ENCODE measurements around the gene IMMP2L. TPM values are rescaled to one million over a fixed set of nuclear protein-coding genes. Genes with fewer than 3 reads are reported as not detected.
"Not testable (repeated sequence)": the region's sequence is repeated elsewhere in the genome, so short reads cannot be mapped to it uniquely, and the experiment has no call there.

The IMMP2L gene
- polyA plus RNA-seq, 3 donors: 41.3 to 49.8 (median 43.0) TPM

DNA sequence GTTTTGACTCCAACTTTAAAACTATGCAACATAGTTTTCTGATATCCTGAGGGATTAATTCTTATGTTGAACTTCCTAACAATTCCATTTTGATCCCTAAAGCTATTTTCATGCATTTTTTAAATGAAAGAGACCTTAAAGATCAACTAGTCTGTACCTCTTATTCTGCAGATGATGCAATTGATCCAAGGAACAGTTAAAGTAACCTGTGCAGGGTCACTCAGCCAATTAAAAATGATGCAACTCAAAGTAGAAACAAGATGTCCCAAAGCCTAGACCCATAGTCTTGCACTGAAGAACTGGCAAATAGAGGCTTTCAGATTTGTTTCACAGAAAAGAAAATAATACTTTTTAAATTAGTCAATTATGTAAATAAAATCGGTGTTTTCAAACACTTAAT lies 86.3 kb downstream of the IMMP2L start:
- DNase-seq (ENCODE audit: extremely low read depth in 1 of 11, low read depth in 9 of 11, low spot score in 4 of 11): no peak

DNA sequence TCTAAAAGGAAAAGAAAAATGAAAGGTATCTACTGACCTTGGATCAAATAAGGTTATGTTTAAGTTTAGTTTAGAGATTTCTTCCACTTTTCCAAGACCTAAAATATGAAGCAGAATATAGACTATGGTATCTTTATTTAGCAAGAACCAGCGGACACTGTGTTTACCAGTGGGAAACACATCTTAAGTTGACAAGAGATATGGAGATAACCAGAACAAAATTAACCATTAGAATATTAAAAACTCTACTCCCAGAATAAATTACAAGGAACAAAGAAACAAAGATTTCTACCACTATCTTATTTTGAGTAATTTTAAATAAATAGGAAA lies 86.9 kb downstream of the IMMP2L start:
- no peak for DNase-seq (ENCODE audit: extremely low read depth in 1 of 11, low read depth in 9 of 11, low spot score in 4 of 11)

- no peak for DNase-seq (ENCODE audit: extremely low read depth in 1 of 11, low read depth in 9 of 11, low spot score in 4 of 11)
These were observed 87.4 kb downstream of the IMMP2L start for GRCh38 chr7:111474723-111475418.

DNA sequence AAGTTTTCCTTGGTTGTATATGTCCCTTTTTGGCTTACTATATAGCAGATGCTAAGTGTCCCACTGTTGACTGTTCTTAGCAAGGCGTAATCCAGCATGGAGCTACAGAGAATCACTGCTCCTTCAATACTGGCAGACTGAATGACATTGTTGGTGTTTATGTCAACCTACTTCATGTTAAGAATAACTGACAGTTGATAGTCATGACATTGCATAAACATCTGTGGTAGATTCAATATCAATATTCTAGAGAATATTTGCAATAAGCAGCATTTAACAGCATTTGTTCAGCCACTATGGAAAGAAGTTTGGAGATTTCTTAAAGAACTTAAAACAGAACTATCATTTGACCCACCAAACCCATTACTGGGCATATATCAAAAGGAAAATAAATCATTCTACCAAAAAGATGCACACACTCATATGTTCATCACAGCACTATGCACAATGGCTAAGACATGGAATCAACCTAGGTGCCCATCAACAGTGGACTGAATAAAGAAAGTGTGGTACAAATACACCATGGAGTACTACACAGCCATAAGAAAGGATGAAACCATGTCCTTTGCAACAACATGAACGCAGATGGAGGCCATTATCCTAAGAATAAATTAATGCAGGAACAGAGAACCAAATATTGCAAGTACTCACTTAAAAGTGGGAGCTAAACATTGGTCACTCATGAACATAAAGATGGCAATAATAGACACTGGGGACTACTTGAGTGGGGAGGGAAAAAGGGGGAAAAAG lies 88.7 kb downstream of the IMMP2L start:
- no peak for DNase-seq (ENCODE audit: extremely low read depth in 1 of 11, low read depth in 9 of 11, low spot score in 4 of 11)

DNA sequence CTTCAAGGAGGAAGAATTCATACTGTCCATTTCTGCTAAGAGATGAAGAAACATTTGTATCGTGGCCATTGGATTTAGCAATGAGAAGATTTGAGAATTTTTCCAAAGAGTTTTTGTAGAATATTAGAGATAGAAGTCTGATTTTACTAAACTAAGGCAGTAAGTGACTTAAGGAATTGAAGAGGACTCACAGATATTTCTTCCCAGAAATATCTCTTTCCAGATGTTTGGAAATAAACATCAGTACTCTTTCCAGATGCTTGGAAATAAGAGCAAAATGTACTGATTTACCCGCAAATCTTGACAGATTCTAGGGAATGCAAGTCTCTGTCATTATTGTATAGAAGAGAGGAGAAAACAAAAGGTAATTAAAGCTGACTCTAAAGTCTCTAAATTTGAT lies 91.3 kb downstream of the IMMP2L start:
- DNase-seq (ENCODE audit: extremely low read depth in 1 of 11, low read depth in 9 of 11, low spot score in 4 of 11): no peak

DNA sequence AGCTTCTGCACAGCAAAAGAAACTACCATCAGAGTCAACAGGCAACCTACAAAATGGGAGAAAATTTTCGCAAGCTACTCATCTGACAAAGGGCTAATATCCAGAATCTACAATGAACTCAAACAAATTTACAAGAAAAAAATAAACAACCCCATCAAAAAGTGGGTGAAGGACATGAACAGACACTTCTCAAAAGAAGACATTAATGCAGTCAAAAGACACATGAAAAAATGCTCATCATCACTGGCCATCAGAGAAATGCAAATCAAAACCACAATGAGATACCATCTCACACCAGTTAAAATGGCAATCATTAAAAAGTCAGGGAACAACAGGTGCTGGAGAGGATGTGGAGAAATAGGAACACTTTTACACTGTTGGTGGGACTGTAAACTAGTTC lies 92.4 kb downstream of the IMMP2L start:
- DNase-seq (ENCODE audit: extremely low read depth in 1 of 11, low read depth in 9 of 11, low spot score in 4 of 11): not testable (repeated sequence)

GRCh38 chr7:111465774-111466173 lies 96.5 kb downstream of the IMMP2L start:
- DNase-seq (ENCODE audit: extremely low read depth in 1 of 11, low read depth in 9 of 11, low spot score in 4 of 11): not testable (repeated sequence)

DNA sequence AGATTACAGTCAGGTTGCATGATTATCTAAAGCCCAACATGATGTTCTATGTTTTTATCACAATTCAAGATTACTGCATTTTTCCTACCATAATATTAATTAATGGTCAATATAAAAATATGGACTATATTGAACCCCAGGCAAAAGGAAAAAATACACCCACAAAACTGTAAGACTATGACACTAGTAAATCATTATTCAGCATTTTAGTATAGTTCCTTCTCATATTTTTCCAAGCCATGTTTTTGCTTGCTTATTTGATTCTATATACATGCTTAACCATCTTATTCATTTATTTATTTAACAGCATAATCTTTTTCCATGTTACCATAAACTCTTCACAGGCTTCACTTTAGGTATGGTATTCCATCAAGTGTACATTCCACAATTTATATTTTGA lies 101.6 kb downstream of the IMMP2L start:
- DNase-seq (ENCODE audit: extremely low read depth in 1 of 11, low read depth in 9 of 11, low spot score in 4 of 11): no peak

DNA sequence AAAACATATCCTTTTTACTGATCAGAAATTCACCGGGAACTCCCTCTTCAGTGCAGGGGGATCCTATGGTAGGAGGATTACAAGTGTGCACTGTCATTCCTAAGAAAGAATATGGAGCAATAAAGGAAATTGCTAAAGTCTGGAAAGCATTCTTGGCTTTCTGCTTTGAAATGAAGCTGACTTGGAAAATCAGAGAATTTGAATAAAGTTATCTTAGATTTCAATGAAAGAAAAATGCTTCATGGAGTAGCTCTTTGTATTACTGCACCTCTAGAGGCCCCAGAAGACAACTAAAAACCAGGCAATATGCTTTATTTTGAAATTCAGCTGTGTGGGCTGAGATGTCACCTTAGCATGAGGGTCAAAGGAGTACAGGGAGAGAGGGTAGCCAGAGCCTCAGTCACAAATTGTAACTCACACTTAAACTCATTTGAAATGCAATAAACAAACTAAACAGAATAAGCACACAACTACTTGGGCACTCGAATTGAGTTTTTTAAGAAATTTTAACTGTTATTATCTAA lies 102.5 kb downstream of the IMMP2L start:
- DNase-seq (ENCODE audit: extremely low read depth in 1 of 11, low read depth in 9 of 11, low spot score in 4 of 11): peak in 1 of 11 donors; percentile 12

DNA sequence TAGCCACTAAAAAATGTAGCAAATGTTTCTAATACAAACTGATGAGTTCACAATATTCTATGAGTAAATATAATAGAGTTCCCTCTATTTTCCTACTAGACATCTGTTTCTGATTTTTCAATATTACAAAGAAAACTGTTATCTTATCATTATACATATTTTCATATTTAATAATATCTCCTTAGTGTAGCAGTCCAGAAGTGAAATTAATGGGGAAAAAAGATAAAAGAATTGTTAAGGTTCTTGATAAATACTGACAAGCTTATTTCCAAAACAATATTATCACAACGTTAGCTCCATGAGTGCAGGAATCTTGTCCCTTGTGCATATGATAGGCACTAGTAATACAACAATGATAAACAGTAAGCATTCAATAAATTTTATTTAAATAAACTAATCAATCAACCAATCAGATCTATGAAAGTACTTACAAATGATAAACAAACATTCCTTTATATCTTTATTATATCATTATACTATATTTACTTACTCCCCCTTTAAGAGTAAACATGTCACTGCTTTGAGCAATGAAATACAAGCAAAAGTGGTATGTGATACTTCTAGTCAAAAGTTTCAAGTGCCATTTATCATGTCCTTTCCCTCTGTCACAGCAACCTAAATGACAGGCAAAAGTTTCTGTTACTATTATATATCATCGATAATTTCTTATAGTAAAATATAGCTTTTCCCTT lies 103.1 kb downstream of the IMMP2L start:
- no peak for DNase-seq (ENCODE audit: extremely low read depth in 1 of 11, low read depth in 9 of 11, low spot score in 4 of 11)

- DNase-seq (ENCODE audit: extremely low read depth in 1 of 11, low read depth in 9 of 11, low spot score in 4 of 11): not testable (repeated sequence)
These were observed 111.6 kb downstream of the IMMP2L start for GRCh38 chr7:111450705-111451104.

GRCh38 chr7:111447502-111447901 lies 114.8 kb downstream of the IMMP2L start:
- not testable (repeated sequence) for DNase-seq (ENCODE audit: extremely low read depth in 1 of 11, low read depth in 9 of 11, low spot score in 4 of 11)

DNA sequence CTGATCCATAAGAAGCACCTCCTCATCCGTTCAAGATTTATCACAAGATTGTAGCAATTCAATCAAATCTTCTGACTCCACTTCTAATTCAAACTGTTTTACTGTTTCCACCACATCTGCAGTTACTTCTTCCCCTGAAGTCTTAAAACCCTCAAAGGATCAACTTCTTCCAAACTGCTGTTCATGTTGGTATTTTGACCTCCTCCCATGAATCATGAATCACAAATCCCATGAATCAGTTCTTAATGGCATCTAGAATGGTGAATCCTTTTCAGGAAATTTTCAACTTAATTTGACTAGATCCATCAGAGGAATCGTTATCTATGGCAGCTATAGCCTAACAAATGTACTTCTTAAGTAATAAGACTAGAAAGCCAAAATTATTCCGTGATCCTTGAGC lies 122.3 kb downstream of the IMMP2L start:
- DNase-seq (ENCODE audit: extremely low read depth in 1 of 11, low read depth in 9 of 11, low spot score in 4 of 11): no peak

DNA sequence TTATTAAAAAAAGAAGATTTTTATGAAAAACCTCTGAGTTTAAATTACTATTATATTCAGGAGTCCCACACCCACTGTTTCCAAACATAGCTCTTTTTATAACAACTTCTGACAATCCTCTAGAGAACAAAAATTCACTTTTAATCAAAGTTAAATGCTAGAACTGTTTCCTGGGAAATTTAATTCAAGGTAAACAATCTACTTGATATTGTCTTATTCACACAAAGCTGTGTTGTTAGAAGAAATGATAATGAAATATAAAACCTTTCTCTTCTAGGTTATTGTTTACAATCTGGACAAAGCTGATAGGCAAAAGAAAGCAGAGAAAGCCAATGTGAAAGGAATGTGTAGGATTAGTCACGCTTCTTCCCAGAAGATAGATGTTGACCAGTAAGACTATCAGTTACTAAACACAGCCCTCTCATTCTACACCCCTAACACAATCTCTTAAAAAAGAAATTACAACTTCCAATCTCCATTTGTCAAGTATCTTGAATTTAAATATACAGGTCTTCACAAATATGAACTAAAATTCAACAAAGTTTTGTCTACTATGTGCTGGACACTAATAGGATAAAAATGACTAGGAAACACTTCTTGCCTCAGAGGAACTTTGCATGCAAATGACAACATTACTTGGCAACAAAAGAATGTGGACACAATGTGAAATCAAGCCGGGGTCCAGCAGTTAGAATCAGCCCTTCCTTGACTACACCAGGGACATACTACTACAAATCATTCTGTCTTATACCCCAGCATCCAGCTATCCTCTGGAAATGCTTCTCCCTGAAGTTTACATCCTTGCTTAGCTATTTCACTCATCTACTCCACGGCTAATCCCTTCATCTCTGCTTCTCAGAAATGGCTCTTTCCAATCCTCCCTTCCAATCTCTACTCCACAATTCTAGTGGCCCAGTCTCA lies 123.7 kb downstream of the IMMP2L start:
- peak in 3 of 11 donors; percentile 5 to 30 (median 28) for DNase-seq (ENCODE audit: extremely low read depth in 1 of 11, low read depth in 9 of 11, low spot score in 4 of 11)

DNA sequence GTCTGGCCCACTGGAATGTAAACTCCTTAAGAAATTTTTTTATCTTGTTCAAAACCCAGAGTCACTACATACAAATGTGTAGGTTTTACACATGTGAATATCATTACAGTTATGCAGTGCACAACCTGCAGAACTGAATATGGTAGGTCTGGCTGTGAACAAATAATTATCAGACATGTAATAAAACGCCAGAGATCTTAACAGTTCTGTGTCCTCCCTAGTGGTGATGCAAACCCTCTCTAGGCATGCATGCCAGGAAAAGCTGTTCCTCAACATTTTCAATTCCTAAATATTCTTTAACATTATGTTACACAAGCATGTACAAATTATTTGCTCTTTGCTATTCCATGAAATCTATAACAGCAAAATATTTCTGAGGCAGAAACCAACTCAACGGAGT lies 124.6 kb downstream of the IMMP2L start:
- DNase-seq (ENCODE audit: extremely low read depth in 1 of 11, low read depth in 9 of 11, low spot score in 4 of 11): no peak

DNA sequence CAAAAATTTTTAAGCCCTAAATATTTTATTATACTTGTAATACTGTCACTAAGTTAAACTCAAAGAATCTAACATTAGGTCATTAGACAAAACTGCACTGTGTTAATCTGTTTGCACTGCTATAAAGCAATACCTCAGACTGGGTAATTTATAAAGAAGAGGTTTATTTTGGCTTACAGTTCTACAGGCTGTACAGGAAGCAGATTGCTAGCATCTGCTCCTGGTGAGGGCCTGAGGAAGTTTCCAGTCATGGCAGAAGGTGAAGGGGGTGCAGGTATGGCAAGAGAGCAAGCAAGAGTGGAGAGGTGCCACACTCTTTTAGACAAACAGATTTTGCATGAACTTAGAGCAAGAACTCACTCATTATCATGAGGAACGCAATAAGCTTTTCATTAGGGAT lies 125.7 kb downstream of the IMMP2L start:
- no peak for DNase-seq (ENCODE audit: extremely low read depth in 1 of 11, low read depth in 9 of 11, low spot score in 4 of 11)

DNA sequence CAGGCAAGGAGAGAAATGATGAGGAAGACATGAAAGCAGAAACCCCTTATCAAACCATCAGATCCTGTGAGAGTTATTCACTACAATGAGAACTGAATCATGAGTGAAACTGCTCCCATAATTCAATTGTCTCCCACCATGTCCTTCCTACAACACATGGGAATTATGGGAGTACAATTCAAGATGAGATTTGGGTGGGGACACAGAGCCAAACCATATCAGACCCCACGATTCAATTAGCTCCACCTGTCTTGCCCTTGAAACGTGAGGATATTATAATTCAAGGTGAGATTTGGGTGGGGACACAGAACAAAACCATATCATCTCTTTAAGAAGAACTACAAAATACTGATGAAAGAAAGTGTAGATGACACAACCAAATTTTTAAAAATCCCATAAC lies 128.9 kb downstream of the IMMP2L start:
- DNase-seq (ENCODE audit: extremely low read depth in 1 of 11, low read depth in 9 of 11, low spot score in 4 of 11): no peak

DNA sequence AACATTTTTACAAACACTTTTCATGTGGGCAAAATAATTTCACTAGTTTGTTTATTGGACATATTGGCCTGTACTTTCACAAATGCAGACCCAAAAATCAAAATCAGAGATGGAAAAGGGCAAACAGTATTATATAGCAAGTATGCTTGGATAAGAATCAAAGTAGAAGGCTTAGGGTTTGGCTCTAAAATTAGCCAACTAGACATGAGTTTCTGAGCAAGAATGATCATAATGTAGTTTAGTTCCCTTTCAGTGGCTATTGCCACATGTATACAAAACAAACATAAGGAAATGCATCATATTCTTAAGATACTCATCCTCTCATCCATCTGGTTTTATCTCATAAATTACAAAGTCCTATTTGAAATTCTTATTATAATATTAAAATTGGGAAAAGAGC lies 132.5 kb downstream of the IMMP2L start:
- no peak for DNase-seq (ENCODE audit: extremely low read depth in 1 of 11, low read depth in 9 of 11, low spot score in 4 of 11)

DNA sequence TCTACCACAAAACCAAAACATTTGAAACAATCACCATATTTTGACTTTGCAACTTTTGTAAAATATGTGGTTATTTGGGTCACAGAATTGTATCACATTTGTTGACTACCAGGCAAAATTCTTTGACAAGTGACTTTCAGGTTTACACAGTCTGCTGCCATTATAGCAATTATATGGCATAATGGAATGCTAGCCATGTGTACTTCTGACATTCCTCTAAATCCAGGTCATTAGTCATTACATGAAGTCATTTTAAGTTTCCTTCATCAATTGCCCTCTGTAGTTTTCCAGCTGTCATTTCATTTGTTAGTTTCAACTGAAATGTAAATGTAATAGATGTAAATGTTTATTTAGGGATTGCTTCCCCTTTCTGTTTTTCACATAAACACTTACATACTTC lies 137.5 kb downstream of the IMMP2L start:
- no peak for DNase-seq (ENCODE audit: extremely low read depth in 1 of 11, low read depth in 9 of 11, low spot score in 4 of 11)

Data from renal cortex interstitium (tissue), 11 donors.